Measurements from ENCODE around the gene L1TD1.
"Not testable (repeated sequence)": the region's sequence is repeated elsewhere in the genome, so short reads cannot be mapped to it uniquely, and the experiment has no call there.

L1TD1 gene

DNA sequence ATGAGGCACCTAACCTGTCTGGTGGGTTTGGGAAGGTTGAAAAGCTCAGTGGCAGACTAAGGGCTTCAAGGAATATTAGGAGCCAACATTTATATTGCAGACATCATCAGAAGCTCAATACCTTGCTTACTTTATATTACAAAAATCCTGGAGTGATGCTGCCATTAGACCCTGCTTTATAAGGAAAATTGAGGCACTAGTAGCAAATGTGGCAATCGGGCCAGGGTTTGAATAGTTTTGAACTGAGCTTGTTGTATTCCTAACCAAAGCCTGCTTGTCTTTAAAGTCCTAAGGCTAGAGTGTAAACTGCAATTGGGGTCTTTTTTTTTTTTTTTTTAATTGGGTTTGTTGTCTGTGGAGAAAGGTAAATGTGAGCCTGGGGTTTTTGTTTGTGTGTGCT lies 14.3 kb downstream of the L1TD1 start:
- DNase-seq (ENCODE audit: low read depth), result no peak
- no peak overlapping the region for H3K4me3 ChIP-seq (ENCODE audit: low read length)
- TF ChIP-seq CTCF (conservative IDR thresholded peaks at IDR 0.05; ENCODE audit: low read depth, low read length), result no peak

DNA sequence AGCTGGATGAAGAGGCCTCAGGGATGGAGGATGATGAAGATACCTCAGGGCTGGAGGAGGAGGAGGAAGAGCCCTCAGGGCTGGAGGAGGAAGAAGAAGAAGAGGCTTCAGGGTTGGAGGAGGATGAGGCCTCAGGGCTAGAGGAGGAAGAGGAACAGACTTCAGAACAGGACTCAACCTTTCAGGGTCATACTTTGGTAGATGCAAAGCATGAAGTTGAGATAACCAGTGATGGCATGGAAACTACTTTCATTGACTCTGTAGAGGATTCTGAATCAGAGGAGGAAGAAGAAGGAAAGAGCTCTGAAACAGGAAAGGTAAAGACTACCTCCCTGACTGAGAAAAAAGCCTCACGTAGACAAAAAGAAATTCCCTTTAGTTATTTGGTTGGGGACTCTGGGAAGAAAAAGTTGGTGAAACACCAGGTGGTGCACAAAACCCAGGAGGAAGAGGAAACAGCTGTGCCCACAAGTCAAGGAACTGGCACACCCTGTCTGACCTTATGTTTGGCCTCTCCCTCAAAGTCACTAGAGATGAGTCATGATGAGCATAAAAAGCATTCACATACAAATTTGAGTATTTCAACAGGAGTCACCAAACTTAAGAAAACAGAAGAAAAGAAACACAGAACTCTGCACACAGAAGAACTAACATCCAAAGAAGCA lies 15.4 kb downstream of the L1TD1 start:
- H3K4me3 ChIP-seq (ENCODE audit: low read length), result no peak overlapping the region
- DNase-seq (ENCODE audit: low read depth), result no peak
- no peak for TF ChIP-seq CTCF (conservative IDR thresholded peaks at IDR 0.05; ENCODE audit: low read depth, low read length)

DNA sequence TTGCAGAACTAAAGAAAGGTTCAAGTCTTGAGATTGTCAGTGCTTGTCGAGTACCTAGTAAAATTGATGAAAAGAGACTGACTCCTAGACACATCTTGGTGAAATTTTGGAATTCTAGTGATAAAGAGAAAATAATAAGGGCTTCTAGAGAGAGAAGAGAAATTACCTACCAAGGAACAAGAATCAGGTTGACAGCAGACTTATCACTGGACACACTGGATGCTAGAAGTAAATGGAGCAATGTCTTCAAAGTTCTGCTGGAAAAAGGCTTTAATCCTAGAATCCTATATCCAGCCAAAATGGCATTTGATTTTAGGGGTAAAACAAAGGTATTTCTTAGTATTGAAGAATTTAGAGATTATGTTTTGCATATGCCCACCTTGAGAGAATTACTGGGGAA lies 16.3 kb downstream of the L1TD1 start:
- no peak for DNase-seq (ENCODE audit: low read depth)
- TF ChIP-seq CTCF (conservative IDR thresholded peaks at IDR 0.05; ENCODE audit: low read depth, low read length), result no peak
- H3K4me3 ChIP-seq (ENCODE audit: low read length), result no peak overlapping the region

DNA sequence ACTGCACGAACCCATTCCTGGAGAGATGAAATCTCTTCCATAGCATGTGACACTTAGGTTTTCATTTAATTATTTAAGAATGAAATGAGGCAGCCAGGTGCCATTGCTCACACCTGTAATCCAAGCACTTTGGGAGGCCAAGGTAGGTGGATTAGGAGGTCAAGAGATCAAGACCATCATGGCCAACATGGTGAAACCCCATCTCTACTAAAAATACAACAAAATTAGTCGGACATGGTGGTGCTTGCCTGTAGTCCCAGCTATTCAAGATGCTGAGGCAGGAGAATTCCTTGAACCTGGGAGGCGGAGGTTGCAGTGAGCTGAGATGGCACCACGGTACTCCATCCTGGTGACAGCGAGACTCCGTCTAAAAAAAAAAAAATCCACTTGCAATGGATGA lies 17.8 kb downstream of the L1TD1 start:
- no peak for TF ChIP-seq CTCF (conservative IDR thresholded peaks at IDR 0.05; ENCODE audit: low read depth, low read length)
- H3K4me3 ChIP-seq (ENCODE audit: low read length), result no peak overlapping the region
- no peak for DNase-seq (ENCODE audit: low read depth)

DNA sequence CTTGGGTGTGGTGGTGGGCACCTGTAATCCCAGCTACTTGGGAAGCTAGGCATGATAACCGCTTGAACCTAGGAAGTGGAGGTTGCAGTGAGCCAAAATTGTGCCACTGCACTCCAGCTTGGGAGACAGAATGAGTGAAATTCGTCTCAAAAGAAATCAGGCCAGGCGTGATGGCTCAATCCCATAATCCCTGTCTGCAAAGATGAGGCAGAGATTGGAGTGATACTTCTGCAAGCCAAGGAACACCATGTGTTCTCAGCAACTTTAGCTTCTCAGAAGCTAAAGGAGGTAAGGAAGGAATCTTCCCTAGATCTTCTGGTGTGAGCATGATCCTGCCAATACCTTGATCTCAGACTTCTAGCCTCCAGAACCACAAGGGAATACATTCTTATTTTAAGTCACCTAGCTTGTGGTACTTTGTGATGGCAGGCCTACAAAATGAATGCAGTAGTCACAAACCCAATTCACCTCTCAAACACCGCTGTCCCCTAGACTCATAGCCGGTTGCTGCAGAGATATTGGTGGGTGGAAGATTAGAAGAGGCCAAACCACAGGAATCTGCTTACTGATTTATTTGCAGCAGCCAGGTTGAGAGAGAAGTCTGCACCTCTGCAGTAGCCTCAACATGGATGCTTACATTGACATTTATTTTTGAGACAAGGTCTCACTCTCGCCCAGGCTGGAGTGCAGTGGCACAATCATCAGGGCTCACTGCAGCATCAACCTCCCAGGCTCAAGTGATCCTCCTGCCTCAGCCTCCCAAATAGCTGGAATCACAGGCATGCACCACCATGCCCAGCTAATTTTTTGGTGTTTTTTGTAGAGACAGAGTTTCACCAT lies 18.6 kb downstream of the L1TD1 start:
- TF ChIP-seq CTCF (conservative IDR thresholded peaks at IDR 0.05; ENCODE audit: low read depth, low read length), result no peak
- DNase-seq (ENCODE audit: low read depth), result no peak
- H3K4me3 ChIP-seq (ENCODE audit: low read length), result no peak overlapping the region

- no peak for DNase-seq (ENCODE audit: low read depth)
- TF ChIP-seq CTCF (conservative IDR thresholded peaks at IDR 0.05; ENCODE audit: low read depth, low read length), result no peak
Observed at GRCh38 chr1:62218604-62219003, 24.0 kb downstream of the L1TD1 start.

GRCh38 chr1:62220456-62220855 lies 25.8 kb downstream of the L1TD1 start:
- not testable (repeated sequence) for DNase-seq (ENCODE audit: low read depth); H3K4me3 ChIP-seq (ENCODE audit: low read length)

More at GRCh38 chr1:62218604-62219003, 24.0 kb downstream of the L1TD1 start:
- no peak overlapping the region for H3K4me3 ChIP-seq (ENCODE audit: low read length)
